ENCODE results near the gene COQ8A.

The COQ8A gene

GRCh38 chr1:226974544-226975258 is 34.6 kb downstream of the COQ8A start:
- no peak for DNase-seq

GRCh38 chr1:226975259-226976250 is 35.5 kb downstream of the COQ8A start:
- no peak for DNase-seq

- no peak for DNase-seq
Observed at GRCh38 chr1:226976276-226976977, 36.3 kb downstream of the COQ8A start.

GRCh38 chr1:226976978-226977642 is 37.0 kb downstream of the COQ8A start:
- no peak for DNase-seq

- DNase-seq: no peak
Observed at GRCh38 chr1:226977643-226978431, 37.7 kb downstream of the COQ8A start.

- DNase-seq: no peak
Observed at GRCh38 chr1:226978432-226979114, 38.5 kb downstream of the COQ8A start.

- no peak for DNase-seq
Observed at GRCh38 chr1:226979115-226979516, 39.0 kb downstream of the COQ8A start.

- DNase-seq: no peak
Observed at GRCh38 chr1:226979517-226980121, 39.5 kb downstream of the COQ8A start.

- no peak for DNase-seq
Observed at GRCh38 chr1:226980122-226980560, 40.0 kb downstream of the COQ8A start.

- DNase-seq: no peak
Observed at GRCh38 chr1:226980565-226981385, 40.7 kb downstream of the COQ8A start.

GRCh38 chr1:226981386-226981817 is 41.3 kb downstream of the COQ8A start:
- DNase-seq: no peak

GRCh38 chr1:226981838-226982237 is 41.7 kb downstream of the COQ8A start:
- no peak for DNase-seq

GRCh38 chr1:226982451-226983177 is 42.5 kb downstream of the COQ8A start:
- no peak for DNase-seq

- DNase-seq: no peak
Observed at GRCh38 chr1:226983247-226983991, 43.3 kb downstream of the COQ8A start.

- no peak for DNase-seq
Observed at GRCh38 chr1:226983992-226984364, 43.9 kb downstream of the COQ8A start.

- DNase-seq: no peak
Observed at GRCh38 chr1:226984521-226985238, 44.6 kb downstream of the COQ8A start.

GRCh38 chr1:226985239-226985838 is 45.2 kb downstream of the COQ8A start:
- DNase-seq: no peak
